Liver (tissue), 3 donors: ENCODE measurements around the gene NPY5R.

Source experiments
- EGR1 ChIP-seq, 2 donors: IDR thresholded peaks; 2 replicates each; pipeline ENCODE4 v1.6.1; 2016 to 2018; ENCODE audit warnings: antibody characterized with exemption in 2 of 2, low read depth in 2 of 2
- FOXA2 ChIP-seq: IDR thresholded peaks from 2 replicates; pipeline ENCODE4 v1.6.1; 2016; ENCODE audit warnings: antibody characterized with exemption
- SP1 ChIP-seq: IDR thresholded peaks from 2 replicates; pipeline ENCODE4 v1.6.1; 2018; ENCODE audit warnings: antibody characterized with exemption, mild to moderate bottlenecking
- TAF1 ChIP-seq: conservative IDR thresholded peaks from 2 replicates; pipeline ENCODE4 v1.6.1; 2016; ENCODE audit warnings: antibody characterized with exemption, mild to moderate bottlenecking
- YY1 ChIP-seq: IDR thresholded peaks from 2 replicates; pipeline ENCODE4 v1.6.1; 2016; ENCODE audit warnings: antibody characterized with exemption, mild to moderate bottlenecking
- TF ChIP-seq, protein P1 (sequence below): fragments of 150-350 bp; IDR thresholded peaks from 2 replicates; pipeline ENCODE4 v1.5.1; 2017; ENCODE audit warnings: improper control_type of control experiment, low read depth, low read length; ENCODE audit not compliant: missing input control
- TF ChIP-seq, protein P2 (sequence below): IDR thresholded peaks from 2 replicates; pipeline ENCODE4 v1.6.1; 2016; ENCODE audit warnings: antibody characterized with exemption
- TF ChIP-seq, protein P3 (sequence below): IDR thresholded peaks from 2 replicates; pipeline ENCODE4 v1.6.1; 2016; ENCODE audit warnings: antibody characterized with exemption, mild to moderate bottlenecking
- TF ChIP-seq, protein P4 (sequence below): IDR thresholded peaks from 2 replicates; pipeline ENCODE4 v1.6.1; 2016; ENCODE audit warnings: antibody characterized with exemption
- donor health status: healthy.
- donor health status: healthy.

DNA sequence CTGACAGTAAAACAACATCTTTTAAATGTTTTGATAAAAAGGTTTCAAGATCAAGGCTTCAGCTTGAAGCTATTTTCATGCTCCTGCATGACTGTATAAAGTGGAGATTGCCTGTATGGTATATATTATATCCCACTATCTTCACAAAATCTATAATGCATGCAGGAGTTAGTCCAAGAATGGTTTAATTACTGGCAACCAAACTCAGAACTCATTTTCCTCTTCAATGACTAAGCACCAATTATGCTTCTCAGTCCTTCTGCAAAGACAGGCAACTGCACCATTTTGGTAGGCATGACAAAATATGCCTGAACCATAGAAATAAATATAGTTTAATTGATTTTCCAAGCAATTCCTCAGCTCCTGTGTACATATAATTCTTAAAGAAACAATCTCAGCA lies 54.5 kb downstream of the NPY5R start:
- TF ChIP-seq, protein P1, sequence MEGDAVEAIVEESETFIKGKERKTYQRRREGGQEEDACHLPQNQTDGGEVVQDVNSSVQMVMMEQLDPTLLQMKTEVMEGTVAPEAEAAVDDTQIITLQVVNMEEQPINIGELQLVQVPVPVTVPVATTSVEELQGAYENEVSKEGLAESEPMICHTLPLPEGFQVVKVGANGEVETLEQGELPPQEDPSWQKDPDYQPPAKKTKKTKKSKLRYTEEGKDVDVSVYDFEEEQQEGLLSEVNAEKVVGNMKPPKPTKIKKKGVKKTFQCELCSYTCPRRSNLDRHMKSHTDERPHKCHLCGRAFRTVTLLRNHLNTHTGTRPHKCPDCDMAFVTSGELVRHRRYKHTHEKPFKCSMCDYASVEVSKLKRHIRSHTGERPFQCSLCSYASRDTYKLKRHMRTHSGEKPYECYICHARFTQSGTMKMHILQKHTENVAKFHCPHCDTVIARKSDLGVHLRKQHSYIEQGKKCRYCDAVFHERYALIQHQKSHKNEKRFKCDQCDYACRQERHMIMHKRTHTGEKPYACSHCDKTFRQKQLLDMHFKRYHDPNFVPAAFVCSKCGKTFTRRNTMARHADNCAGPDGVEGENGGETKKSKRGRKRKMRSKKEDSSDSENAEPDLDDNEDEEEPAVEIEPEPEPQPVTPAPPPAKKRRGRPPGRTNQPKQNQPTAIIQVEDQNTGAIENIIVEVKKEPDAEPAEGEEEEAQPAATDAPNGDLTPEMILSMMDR = no peak
- TF ChIP-seq, protein P2, sequence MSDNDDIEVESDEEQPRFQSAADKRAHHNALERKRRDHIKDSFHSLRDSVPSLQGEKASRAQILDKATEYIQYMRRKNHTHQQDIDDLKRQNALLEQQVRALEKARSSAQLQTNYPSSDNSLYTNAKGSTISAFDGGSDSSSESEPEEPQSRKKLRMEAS = no peak
- TF ChIP-seq FOXA2 (no peak), TAF1 (no peak), SP1 (no peak), YY1 (no peak), EGR1 (IDR thresholded peaks at IDR 0.05; ENCODE audit: low read depth in 2 of 2) (no peak)
- TF ChIP-seq, protein P3, sequence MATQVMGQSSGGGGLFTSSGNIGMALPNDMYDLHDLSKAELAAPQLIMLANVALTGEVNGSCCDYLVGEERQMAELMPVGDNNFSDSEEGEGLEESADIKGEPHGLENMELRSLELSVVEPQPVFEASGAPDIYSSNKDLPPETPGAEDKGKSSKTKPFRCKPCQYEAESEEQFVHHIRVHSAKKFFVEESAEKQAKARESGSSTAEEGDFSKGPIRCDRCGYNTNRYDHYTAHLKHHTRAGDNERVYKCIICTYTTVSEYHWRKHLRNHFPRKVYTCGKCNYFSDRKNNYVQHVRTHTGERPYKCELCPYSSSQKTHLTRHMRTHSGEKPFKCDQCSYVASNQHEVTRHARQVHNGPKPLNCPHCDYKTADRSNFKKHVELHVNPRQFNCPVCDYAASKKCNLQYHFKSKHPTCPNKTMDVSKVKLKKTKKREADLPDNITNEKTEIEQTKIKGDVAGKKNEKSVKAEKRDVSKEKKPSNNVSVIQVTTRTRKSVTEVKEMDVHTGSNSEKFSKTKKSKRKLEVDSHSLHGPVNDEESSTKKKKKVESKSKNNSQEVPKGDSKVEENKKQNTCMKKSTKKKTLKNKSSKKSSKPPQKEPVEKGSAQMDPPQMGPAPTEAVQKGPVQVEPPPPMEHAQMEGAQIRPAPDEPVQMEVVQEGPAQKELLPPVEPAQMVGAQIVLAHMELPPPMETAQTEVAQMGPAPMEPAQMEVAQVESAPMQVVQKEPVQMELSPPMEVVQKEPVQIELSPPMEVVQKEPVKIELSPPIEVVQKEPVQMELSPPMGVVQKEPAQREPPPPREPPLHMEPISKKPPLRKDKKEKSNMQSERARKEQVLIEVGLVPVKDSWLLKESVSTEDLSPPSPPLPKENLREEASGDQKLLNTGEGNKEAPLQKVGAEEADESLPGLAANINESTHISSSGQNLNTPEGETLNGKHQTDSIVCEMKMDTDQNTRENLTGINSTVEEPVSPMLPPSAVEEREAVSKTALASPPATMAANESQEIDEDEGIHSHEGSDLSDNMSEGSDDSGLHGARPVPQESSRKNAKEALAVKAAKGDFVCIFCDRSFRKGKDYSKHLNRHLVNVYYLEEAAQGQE = no peak
- TF ChIP-seq, protein P4, sequence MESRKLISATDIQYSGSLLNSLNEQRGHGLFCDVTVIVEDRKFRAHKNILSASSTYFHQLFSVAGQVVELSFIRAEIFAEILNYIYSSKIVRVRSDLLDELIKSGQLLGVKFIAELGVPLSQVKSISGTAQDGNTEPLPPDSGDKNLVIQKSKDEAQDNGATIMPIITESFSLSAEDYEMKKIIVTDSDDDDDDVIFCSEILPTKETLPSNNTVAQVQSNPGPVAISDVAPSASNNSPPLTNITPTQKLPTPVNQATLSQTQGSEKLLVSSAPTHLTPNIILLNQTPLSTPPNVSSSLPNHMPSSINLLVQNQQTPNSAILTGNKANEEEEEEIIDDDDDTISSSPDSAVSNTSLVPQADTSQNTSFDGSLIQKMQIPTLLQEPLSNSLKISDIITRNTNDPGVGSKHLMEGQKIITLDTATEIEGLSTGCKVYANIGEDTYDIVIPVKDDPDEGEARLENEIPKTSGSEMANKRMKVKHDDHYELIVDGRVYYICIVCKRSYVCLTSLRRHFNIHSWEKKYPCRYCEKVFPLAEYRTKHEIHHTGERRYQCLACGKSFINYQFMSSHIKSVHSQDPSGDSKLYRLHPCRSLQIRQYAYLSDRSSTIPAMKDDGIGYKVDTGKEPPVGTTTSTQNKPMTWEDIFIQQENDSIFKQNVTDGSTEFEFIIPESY = no peak
